Dedifferentiated amniotic fluid mesenchymal stem cell (primary cell): ENCODE results near the gene SIGLEC1.

Experiments used
- DNase-seq: peaks from one replicate; pipeline ENCODE4 v3.0.0-alpha.2; 2016; ENCODE audit errors: extremely low spot score

The SIGLEC1 gene

GRCh38 chr20:3712279-3712873 lies at the start of gene SIGLEC1:
TSS of gene SIGLEC1 (minus strand) at chr20:3712600. CDS start at chr20:3707128, 5,472 bp downstream.
- no peak for DNase-seq

GRCh38 chr20:3760655-3761348 lies 48.4 kb upstream of the SIGLEC1 start:
- DNase-seq: no peak

DNA sequence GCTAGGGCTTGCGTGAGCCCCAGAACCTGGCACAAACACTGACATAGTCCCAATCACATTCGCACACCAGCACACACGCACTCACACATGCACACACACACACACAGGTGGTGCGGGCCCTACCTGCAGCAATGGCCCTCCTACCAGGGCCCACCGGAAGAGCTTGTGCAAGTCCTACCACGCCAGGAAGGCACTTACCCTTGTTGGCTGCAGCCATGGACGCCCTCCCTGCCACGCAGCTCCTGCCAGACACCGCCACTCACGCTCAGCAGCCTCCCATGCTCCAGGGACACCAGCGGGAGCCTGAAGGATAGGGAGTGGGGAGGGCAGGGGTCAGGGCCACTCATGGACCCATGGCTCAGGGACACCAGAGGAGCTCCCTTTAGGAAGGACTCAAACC lies 47.5 kb upstream of the SIGLEC1 start:
- DNase-seq: no peak

DNA sequence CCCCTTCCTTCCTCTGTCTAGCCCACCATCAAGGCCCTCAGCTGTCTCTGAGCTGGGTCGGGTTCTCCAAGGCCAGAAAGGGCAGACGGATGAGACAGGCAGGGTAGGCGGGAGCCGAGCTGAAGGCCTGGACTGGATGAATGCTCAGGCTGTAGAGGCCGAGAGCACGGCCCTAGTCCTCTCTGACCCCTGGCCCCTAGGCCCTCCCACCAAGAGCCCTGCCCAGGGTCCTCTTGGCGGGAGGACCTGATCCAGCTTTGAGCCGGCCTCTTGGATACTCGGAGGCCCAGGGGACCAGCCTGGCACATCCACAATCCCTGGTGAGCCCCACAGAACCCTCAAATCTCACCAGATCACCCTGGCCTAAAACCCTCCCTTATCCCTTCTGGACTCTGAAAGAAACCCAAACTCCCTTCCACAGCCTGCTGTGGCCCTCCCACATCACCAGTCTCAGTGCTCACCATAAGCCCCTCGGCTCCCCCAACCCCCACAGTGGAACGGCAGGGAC lies 47.0 kb upstream of the SIGLEC1 start:
- DNase-seq: no peak

- no peak for DNase-seq
Observed at GRCh38 chr20:3758566-3758965, 46.2 kb upstream of the SIGLEC1 start.

DNA sequence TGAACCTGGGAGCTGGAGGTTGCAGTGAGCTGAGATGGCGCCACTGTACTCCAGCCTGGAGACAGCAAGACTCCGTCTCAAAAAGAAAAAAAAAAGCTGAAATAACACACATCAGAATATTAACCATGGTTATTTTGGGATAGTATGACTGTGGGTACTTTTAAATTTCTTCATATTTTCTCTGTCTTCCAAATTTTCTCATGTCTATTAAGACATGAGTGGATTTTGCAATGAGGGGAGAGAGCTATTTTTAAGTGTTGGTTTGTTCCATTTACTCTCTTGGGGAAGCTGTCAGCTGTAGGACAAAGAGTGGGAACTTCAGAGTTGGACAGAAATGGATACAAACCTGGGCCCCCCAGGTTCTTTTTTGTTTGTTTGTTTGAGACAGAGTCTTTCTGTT lies 44.9 kb upstream of the SIGLEC1 start:
- no peak for DNase-seq

DNA sequence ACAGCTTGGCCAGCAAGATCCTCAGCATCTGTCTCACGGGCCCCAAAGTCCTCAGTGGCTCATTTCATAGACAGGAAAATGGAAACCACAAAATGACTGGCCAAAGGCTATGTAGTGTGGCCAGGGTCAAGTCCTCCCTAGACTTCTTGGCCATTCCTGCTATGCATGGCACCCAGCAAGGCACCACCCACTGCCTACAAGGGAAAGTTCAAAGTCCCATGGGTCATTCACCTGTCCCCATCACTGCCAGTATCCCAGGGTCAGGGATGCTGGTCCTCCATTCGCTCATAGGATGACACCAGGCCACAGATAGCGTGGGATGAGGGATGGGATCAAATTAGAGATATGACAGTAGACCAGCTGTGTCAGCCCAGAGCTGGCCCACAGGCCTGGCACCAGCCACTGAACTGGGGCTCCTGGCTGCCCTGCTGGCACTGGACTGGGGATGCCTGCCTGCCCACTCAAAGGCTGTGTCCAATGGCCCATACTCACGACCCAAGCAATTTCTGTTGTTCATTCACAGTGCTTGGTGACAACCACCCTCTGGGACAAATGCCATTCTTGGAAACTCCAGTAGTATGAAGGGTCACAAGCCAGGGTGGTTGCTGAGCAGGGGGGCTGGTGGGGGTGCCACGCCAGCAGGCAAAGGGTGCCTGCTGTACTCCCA lies 43.5 kb upstream of the SIGLEC1 start:
- no peak for DNase-seq

DNA sequence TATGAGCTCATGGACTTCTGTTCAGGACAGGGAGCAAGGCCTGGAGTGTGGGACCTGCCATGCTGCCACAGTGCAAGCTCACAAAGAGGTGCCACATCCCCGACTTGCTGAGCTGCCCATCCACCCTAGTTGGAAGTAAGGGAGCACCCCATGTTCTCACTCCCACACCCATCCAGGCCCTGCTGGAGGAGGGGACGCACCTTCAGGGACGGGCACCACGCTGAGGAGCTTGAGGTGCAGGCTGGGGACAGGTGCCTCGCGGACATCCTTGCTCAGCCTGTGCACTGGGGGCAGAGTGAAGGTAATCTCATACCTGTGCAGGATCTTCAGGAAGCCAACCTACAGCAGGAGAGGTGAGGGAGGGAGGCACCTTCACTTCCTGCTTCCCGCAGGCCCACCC lies 42.9 kb upstream of the SIGLEC1 start:
- no peak for DNase-seq

DNA sequence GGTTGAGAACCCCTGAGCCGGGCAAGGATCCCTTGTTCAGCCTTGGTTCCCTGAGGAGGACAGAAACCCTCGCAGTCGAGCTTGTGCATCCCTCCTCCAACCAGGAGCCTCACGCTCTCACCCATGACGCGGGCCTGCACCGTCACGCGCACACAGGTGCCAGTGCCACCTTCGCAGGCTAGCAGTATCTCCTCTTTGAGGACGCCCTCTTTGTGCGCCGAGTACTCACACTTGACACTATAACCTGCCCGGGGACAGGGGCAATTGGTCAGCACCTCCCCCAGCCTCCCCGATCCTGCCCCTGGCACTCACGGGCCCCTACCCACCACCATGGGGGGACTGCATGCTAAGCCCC lies 41.9 kb upstream of the SIGLEC1 start:
- no peak for DNase-seq

DNA sequence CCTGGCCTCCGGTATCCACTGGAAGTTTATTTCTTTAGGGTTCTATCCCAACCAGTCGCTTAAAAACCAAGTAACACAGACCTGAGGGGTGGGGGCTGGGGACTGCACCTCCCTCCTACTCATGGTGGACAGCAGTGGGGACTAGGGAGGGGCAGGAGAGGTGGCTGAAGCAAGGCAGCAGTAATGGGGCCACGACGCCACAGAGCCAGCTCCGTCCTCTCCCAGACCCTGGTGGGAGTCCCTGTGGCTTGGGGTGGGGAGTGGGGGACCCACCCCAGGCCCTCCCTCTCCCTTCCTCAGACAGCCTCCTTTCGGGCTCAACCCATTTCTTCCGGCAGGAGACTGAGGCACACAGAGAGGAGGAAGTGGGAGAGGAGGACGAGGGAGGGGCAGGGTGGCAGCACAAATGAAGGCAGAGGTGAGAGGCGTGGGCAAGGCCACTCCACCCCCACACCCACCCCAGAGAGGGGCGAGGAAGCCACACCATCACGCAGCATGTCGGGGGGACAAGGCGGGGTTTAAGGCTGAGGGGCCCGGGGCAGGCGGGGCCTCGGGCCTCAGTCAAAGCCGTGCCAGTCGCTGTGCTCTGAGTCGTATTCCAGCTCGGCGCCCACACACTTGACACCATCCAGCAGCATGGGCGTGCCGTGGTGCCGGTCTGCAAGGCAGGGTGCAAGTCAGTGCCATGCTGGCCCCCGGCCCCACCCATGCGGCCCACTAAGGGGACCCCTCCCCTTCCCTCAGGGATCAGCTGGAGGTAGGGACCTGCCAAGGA lies 41.3 kb upstream of the SIGLEC1 start:
- DNase-seq: no peak

DNA sequence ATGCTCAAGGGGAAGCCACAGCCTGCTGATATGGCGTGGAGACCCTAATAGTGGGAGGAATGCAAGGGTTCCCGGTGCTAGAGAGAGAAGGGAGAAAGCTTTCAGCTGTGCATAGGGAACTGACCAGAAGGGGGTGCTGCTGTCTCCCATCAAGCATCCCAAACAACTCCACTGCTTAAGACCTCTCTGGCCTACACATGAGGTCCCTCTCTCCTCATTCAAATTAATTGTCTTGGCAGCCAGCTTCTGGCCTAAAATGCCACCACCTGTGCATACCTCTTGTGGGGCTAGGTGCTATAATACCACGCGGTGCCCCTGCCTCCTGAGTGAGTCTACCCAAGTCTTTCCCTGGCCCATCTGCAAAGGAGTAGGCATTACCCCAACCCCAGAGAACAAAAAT lies 40.7 kb upstream of the SIGLEC1 start:
- DNase-seq: peak; percentile 26

DNA sequence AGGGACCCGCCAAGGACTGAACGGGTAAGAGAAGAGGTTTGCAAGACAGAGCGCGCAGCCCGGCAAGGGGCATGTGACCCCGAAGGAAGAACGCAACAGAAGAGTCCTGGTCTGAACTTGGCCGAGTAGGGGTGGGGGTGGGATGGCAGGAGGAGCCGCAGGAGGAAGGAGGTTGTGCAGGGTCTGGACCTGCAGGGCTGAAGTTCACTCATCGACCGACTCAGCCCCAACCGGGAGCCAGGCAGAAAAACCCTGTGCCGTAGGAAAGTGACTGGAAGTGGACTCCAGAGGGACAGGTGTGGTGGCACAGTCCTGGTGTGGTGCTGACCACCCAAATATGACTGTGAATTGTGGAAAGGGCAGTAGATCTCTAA lies 40.0 kb upstream of the SIGLEC1 start:
- DNase-seq: no peak

DNA sequence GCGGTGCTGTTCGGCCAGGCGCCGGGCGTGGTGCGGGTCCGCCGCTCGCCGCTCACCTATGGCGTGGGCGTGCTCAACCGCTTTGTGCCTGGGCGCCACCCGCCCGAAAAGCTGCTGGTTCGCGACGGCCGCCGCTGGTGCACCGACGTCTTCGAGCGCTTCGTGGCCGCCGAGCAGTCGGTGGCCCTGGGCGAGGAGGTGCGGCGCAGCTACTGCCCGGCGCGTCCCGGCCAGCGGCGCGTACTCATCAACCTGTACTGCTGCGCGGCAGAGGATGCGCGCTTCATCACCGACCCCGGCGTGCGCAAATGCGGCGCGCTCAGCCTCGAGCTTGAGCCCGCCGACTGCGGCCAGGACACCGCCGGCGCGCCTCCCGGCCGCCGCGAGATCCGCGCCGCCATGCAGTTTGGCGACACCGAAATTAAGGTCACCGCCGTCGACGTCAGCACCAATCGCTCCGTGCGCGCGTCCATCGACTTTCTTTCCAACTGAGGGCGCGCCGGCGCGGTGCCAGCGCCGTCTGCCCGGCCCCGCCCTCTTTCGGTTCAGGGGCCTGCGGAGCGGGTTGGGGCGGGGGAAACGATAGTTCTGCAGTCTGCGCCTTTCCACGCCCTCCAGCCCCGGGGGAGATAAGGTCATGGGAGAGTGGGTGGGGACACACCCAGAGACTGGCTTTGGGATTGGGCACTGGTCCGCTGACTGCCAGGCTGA lies 39.4 kb upstream of the SIGLEC1 start:
- DNase-seq: no peak

DNA sequence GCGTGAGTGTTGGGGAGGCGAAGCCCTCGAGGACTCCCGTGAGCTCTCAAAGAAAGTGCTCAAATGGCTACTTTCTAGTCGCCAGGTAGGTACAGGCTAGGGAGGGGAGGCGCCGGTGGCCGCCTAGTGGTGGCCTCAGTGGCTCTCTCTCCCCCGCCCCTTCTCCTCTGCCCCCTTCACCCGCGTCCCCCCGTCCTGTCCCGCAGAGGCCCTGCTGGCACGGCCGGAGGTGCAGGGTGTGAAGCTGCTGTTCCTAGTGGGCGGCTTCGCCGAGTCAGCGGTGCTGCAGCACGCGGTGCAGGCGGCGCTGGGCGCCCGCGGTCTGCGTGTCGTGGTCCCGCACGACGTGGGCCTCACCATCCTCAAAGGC lies 38.9 kb upstream of the SIGLEC1 start:
- DNase-seq: no peak

- DNase-seq: no peak
Observed at GRCh38 chr20:3749689-3750531, 37.5 kb upstream of the SIGLEC1 start.

- DNase-seq: no peak
Observed at GRCh38 chr20:3749087-3749688, 36.8 kb upstream of the SIGLEC1 start.

GRCh38 chr20:3748073-3748472 lies 35.7 kb upstream of the SIGLEC1 start:
- DNase-seq: no peak

DNA sequence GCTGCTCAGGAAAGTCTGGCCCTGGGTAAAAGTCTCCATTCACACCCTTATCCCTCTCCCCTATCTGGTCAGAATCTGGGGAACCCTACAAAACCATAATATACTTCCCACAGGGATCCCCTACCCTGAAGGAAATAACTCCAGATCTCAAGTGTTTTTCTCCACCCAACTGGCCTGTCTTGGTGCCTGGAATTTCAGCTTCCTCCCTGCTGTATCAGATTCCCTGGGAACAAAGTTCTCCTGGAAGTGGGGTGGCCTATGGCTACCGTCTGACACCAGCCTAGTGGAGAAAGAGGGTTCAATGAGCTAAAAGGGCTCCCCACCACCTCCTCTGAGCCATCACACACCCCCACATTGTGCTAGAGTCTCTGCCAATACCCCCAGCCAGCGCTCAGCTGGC lies 35.1 kb upstream of the SIGLEC1 start:
- no peak for DNase-seq

DNA sequence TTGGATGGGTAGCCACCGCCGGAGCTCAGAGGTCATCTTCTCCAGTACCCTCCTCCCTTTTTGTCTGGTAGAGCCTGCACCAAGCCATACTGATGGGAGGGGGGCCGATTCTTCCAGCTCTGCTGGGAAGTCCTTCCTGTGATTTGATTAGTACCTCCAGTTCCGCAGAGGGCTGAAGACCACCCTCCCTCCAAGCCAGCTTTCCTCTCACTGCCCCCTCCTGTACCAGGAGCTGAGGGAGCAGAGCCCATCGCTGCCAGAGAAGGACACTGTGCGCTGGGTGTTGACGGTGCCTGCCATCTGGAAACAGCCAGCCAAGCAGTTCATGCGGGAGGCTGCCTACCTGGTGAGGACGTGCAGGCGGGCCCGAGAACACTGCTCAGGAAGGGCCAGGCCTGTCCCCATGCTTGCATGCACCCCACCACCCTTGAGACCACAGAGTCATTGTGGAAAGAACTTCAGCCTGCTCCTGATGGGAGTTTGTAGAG lies 33.3 kb upstream of the SIGLEC1 start:
- DNase-seq: no peak
